Measurements from ENCODE around the gene ZNF662.
"Not testable (repeated sequence)": the region's sequence is repeated elsewhere in the genome, so short reads cannot be mapped to it uniquely, and the experiment has no call there.

Gene ZNF662
- 0.63 to 1.7 reads per million in 2 donors for total RNA-seq

DNA sequence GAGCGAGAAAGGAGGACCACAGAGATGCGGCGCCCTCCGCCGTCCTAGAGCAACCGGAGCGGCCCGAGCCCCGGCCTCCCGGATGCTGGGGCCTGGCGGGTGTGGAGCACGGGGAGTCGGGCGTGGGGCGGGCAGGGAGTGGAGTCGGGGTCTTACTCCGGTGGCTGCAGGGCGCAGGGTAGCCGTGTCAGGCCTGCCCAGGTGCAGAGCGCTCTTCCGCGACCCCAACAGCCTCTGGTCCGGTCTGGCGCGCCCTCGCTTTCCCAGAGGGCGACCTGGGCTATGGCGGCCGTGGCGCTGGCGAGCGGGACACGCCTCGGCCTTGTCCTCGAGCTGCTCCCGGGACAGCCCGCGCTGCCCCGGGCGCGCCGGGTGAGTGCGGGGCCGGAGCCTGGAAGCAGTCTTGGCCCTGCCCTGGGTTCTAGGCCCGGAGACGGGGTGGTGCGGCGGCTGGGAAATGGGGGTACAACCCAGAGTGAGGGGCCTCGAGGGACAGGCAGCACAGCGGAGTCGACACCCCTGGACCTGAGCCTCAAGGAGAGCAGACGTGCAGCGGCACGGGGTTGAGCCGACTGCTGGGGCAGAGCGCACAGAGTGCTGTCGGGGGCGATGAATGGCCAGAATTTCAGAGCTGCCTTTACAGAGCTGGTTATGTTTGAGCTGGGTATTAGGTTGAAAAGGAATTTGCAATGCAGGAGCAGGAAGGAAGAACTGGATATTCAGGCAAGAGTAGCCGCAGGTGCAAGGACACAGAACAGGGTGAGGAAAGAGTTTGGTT, at the start of gene ZNF662:
ZNF662 (plus strand) TSS at position 73 of the 778 bp plus-strand sequence. CDS start 1,973 bp downstream, outside the sequence.
- no peak for DNase-seq

DNA sequence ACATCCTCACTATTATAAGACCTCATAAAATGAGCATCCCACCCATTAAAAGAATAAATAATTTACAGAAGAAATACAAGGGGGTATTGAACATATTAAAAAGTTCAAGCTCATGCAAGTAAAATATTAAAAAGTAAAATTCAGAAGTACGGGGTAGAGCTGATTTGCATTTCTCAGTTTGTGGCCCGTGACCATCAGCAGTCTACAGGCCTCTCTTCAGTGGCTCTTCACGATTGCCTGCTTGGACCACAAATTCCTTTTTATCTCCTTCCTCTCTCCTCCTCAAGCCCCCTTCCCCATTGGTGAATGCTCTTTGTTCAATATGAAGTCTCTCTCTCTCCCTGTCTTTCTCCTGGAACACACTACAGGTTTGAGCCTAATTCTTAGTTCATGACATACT, 49.4 kb upstream of the ZNF662 start:
- no peak for DNase-seq

DNA sequence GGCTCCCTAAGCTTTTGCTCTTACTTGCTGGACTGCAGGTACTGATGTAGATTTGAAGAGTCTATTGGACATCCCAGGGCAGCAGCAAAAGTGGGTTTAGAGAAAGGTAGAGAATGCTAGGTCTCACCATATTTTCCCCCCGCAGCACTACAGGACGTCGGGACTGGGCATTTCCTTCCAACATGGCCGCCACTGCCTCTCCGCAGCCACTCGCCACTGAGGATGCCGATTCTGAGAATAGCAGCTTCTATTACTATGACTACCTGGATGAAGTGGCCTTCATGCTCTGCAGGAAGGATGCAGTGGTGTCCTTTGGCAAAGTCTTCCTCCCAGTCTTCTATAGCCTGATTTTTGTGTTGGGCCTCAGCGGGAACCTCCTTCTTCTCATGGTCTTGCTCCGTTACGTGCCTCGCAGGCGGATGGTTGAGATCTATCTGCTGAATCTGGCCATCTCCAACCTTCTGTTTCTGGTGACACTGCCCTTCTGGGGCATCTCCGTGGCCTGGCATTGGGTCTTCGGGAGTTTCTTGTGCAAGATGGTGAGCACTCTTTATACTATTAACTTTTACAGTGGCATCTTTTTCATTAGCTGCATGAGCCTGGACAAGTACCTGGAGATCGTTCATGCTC, 41.5 kb upstream of the ZNF662 start:
- DNase-seq = no peak

DNA sequence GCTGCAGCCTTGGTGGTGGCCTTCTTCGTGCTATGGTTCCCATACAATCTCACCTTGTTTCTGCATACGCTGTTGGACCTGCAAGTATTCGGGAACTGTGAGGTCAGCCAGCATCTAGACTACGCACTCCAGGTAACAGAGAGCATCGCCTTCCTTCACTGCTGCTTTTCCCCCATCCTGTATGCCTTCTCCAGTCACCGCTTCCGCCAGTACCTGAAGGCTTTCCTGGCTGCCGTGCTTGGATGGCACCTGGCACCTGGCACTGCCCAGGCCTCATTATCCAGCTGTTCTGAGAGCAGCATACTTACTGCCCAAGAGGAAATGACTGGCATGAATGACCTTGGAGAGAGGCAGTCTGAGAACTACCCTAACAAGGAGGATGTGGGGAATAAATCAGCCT, 40.7 kb upstream of the ZNF662 start:
- no peak for DNase-seq

DNA sequence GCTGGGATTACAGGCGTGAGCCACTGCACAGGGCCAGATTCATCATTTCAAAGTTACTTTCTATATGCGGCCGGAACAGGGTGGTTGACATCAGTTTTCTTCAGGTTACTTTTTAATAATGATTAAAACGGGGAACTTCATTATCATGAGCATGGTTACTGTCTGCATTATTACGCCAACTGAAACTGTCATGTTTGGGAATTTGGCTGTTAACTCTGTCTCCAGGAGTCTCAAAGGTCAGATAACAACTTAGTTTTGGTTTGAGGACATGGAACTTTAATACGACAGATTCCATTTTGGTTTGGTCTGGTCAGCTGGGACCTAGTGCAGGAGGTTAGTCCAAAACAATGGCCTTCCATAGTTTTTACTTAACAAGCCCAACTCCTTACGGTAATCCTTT, 38.8 kb upstream of the ZNF662 start:
- DNase-seq = no peak

DNA sequence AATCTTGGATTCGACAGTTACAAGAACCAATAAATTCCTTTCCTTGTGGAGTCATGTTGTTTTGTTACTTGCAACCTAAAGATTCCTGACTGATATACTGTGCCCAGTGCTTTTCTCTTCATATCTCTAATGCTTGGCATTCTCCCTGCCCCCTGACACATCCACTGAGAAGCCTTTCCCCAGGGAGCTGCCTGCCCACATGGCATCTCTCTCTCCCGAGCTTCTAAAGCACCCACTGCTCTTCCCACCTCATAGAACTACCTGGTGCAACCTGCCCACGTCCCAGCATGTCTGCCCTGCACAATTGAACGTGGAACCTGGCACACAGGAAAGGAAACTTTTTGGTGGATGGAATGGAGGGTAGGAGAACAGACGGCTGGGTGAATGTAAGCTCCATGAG, 37.1 kb upstream of the ZNF662 start:
- no peak for DNase-seq

DNA sequence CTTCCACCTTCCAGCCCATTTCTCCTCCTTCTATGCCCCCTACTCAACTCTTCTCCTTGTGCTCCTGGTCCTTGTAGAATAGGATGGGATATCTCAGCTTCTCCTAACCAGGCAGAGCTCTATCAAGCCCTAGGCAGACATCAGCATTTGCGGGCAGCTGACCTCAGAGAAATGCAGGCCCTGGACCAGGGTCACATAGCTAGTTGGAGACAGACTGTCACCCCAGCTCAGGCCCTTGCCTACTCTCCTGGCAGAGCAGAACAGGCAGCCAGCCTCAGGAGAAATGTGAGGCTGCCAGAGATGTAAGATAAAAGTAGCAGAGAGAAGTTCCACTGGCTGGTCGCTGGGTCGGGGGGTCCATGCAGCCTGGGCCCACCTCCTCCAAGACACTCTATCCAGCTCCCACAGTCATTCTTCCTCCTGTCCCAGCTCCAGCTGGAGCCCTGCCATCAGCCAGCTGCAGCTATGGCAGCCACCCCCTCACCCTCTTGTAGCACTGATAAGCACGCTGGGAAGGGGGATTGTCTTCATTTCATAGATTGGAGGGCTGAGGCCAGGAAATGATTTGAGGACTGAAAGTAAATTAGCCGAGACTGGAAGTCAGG, 34.2 kb upstream of the ZNF662 start:
- DNase-seq = no peak

DNA sequence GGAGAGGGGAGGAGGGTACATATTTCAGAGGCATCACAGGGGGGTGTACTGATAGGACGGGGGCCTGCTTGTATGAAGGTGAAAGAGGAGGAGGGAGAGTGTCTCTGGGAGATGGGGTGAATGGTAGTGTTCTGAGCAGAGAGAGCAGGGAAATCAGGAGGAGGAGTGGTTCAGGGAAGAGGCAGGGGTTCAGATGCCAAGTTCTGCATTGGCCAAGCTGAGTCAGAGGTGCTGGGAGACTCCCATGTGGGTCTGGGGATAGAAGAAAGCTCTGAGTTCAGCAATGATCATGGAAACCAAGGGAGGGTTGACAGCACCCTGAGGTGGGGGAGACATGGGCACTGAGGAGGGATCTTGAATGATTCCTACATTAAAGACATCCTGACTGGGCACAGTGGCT, 33.2 kb upstream of the ZNF662 start:
- no peak for DNase-seq

DNA sequence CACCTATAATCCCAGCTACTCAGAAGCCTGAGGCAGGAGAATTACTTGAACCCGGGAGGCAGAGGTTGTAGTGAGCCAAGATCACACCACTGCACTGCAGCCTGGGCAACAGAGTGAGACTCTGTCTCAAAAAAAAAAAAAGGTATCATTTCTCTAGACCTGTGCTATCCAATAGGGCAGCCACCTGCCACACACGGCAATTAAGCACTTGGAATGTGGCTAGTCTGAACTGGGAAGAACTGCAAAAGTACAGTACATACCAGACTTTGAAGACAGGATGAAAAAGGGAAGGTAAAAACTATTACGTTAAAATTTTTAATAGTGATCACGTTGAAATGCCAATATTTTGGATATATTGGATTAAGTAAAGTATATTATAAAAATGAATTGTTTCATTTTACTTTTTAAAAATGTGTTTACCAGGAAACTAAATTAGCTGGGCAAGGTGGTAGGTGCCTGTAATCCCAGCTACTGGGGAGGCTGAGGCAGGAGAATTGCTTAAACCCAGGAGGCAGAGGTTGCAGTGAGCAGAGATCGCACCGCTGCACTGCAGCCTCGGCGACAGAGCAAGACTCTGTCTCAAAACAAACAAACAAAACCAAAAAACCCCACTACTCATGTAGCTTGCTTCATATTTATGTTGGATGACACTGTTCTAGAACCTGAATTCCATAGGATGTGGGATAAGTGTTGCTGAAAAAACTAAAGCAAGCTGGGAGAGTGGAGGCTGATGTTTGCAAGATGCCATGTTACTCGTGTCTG, 32.5 kb upstream of the ZNF662 start:
- no peak for DNase-seq

DNA sequence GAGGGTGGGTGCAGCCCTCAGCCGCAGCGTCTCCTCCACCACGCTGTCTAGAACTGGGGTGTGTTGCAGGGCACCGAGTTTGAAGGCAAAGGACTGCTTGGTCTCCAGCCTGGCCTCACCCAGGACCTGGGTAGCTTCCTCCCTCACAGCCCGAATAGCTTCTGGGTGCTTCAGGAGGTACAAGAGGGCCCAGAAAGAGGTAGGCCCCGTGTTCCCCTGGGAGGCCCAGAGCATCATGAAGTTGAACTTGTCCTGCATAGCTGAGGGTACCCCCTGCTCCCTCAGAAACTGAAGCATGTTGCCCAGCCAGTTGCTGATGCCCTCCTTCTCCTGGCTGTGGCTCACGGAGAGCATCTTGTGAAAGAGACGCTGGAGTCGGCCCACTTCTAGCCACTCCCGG, 31.2 kb upstream of the ZNF662 start:
- DNase-seq = no peak

DNA sequence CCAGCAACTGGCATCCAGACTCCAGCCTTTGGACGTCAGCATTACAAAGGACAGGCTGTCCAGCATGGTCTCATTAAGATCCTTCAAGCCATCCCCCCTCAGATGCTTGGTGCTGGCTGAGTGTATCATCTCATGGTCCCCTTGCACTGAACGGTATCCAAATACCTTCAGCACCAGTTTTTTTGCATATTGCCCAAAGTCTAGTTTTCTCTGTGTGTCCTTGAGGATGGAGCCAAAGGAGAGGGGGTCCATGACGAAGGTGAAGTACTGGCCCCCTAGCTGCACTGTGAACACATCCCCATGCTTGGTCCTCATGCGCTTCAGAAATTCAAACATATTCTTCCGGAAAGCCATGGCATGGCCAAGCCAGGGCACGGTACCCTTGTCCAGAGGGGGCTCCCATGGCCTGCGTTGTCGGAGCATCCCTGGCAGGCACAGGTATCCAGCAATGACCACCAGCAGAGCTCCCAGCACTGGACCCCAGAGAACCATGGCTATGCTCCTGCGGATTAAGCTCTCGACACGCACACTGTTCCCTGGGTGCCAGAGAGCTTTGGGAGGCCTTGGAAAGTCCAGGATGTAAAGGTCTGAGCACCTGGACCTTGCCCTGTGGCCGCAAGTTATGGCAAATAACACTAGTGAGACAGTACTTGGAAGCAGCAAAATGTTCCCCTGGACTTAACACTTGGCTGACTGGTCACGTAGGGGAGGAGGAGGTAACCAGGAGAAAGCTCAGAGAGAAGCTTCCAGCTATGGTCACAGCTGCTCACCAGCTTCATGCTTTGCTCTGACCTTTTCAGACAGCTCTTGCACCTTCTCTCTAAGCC, 30.4 kb upstream of the ZNF662 start, which contains the start of gene CYP8B1:
CYP8B1 (minus strand) TSS at position 555 of the 827 bp plus-strand sequence; CDS start at position 492, 63 bp downstream.
- DNase-seq = no peak

DNA sequence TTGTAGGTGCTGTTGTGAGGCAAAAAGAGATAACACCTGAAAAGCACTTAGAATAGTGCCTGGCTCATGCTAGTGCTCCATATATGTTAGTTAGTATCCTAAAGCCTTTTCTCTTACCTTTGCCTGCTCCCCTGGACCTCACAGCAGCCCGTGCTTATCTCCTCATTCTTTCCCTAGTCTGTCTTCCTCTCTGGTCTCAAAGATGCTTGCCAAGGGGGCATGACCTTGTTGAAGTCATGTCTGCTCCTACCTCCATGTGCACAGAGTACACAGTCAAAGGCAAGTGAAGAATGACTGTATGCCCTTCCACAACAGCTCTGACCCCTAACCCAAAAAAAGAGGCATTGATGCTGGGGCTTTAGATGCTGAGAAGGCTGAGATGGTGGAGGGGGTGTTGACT, 29.5 kb upstream of the ZNF662 start:
- DNase-seq = no peak

DNA sequence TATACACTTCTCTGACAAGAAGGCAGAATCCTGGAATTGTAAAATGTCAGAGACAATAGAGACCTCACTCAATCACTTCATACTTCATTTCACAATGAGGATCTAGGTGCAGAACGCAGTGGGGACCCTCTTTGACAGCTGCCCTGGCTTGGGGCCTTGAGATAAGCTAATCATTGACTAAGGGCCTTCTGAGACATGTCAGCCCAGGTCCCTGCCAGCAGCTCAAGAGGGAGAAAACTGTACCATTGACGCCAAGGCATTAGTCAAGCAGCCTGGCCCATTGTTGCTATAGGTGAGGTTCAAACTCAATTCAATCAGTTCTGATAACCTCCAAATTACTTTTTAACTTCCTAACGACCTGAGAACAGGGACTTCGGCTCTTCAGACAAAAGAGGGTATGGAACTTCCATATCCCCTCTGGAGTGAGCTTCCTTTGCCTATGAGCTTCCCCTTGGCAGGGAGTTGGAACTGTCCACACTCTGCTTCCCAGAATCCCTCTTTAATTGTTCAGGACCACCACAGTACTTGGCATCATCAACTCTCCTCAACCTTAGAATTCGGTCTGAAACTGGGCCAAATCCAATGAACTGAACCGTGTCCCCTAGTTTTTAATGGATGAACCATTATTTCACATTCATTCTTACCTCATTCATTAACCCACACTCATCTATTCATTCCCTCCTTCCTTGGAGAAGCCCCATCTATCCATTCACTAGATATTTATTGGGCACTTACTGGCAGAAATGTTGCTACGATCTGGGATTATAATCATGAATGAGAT, 28.8 kb upstream of the ZNF662 start:
- no peak for DNase-seq

DNA sequence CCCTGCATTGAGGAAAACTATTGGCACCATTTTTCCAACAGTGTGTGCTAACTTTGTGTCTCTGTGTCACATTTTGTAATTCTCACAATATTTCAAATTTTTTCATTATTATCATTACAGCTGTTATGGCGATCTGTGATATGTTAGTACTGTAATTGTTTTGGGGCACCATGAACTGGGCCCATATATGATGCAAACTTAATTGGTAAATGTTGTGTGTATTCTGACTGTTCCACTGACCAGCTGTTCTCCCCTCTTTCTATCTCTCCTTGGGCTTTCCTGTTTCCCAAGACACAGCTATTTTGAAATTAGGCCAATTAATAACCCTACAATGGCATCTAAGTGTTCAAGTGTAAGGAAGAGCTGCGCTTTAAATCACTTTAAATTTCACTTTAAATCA, 28.1 kb upstream of the ZNF662 start:
- no peak for DNase-seq

DNA sequence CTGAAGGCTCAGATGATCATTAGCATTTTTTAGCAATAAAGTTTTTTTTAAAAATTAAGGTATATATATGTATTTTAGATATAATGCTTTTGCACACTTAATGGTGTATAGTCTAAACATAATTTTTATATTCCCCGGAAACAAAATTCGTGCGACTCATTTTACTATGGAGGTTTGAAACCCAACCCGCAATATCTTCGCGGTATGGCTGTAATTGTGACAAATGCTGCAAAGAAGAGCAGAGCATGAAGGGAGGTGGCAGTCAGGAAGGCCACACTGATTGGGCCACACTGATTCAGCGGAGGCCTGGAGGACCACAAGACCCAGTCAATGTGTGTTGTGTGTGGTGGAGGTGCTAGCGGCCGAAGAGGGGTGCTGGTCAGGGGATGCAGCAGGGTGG, 25.8 kb upstream of the ZNF662 start:
- DNase-seq = no peak

DNA sequence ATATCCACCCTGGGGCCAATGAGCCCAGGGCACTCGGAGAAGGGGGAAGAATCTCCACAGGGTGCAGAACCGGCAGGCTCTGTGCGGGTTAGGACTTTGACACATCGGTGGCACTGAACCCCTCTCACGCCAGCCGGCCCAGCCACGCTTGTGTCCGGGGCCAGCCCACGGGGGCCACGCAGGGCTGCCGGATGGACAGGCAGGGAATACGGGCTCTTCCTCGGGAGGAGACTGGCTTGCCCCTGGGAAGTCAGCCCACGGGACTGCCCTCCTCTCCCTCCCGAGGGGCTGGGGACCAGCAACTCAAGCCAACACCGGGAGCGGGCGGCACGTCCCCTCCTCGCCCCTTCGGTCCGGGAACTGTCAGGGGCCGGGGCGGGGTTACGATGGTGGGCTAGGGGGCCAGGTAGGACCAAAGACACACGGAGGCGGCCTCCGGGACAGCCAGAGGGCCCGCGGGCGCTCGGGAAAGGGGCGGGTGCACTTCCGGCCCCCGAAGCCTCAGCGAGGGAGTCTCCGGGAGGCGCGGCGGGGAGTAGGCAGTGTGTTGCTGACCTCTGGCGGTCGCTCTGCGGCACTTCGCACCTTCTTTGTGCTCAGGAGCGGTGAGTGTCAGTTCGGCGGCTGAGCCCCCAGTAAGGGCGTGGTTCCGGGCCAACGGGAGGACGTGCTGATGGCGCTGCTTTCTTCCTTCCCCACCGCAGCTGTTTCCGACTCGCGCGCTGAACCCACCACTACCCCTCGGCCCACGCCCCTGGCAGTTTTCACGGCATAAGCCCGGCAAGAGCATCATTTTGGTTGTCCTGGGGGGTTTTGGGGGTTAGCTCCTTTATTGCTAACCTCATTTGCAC, 25.1 kb upstream of the ZNF662 start:
- peak; percentile 75 for DNase-seq

DNA sequence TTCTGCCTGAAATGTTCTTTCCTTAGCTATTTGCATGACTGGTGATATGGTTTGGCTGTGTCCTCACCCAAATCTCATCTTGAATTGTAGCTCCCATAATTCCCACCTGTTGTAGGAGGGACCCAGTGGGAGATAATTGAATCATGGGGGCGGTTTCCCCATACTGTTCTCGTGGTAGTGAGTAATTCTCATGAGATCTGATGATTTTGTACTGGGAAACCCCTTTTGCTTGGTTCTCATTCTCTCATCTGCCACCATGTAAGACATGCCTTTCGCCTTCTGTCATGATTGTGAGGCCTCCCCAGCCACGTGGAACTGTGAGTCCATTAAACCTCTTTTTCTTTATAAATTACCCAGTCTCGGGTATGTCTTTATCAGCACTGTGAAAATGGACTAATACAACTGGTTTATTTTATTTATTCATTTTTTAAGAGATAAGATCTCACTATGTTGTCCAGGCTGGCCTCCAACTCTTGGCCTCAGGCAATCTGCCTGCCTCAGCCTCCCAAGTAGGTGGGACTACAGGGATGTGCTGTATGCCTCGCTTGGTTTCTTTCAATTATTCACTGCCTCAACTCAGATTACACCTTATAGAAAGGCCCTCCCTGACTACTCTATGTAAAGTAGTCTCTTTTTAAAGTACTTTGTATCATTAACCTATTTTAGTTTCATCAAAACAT, 22.6 kb upstream of the ZNF662 start:
- DNase-seq = not testable (repeated sequence)

DNA sequence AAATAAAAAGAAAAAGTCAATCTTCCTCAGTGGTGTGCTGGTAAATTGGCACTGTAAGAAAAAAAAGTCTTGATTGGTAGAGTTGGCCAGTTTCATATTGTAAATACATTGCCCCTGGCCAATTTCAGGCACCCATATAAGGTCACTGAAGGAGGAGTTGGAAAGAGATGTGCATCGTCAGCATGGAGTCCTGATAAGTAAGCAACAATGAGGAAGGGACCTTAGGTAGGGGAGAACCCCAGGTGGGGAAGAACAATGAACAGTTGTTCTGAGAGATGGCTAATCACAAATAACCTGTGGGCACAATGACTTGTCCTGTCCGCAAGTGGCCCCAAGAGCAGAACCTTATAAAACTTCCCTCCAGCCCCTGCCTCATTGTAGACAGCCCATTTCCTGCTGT, 21.6 kb upstream of the ZNF662 start:
- no peak for DNase-seq

DNA sequence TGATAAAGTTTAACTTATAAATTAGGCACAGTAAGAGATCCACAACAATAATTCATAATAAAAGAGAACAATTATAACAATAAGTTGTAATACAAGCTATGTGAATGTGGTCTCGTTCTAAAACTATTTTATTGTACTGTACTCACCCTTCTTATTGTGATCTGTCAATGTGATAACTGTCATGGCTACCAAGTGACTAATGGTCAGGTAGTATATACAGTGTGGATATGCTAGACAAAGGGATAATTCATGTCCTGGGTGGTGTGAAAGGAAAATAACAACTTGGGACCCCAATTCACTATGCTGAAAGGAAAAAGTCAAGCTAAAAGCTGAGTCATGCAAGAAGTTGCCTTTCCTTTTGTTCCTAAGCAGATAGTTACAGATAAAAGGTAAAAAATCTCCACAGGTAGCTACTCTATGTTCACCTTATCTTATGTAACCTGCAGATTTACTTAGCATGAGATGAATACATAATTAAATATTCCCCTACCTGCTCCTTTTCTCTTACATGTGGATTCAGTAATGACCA, 19.6 kb upstream of the ZNF662 start:
- DNase-seq = no peak

DNA sequence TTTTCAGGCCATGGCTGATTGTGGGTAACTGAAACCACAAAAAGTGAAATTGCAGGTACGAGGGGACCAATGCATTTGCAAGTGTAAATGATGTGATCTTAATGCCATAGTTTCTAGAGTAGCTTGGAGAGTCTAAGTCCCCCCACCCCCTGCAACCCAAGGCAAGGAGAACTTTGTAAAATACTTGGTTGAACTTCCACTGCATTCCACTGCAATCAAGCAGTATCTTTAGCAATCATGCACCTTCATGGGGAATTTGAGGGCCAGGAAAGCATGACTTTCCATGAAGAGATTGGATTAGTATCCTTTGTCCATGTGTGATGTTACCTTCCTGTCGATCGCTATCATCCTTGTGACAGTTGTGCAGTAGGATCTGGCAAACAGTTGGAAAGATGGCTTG, 18.9 kb upstream of the ZNF662 start:
- no peak for DNase-seq
